Activated naive CD8-positive, alpha-beta T cell treated with anti-CD3 and anti-CD28 coated beads, Interleukin-2, amount 10 ng/mL, durations not matched to agents 7 days and 5 days (primary cell): ENCODE data around the gene ARHGAP6. TPM values are rescaled to one million over a fixed set of nuclear protein-coding genes. Genes with fewer than 3 reads are reported as not detected.
"Not testable (repeated sequence)": the region's sequence is repeated elsewhere in the genome, so short reads cannot be mapped to it uniquely, and the experiment has no call there.

Experiments used
- ATAC-seq: fragments of 150-1000 bp; cut with Tn5 transposase; one replicate; pipeline ENCODE4 v1.10.0; 2021; ENCODE audit warnings: low read depth, moderate library complexity
- POLR2A ChIA-PET: fragments of 350-600 bp; sonication (Branson Sonifier 250); formaldehyde crosslinking; loops from one replicate; lab custom pipeline; 2021; ENCODE audit warnings: antibody characterized with exemption; lab: Charles Lee
- DNase-seq: peaks from one replicate; pipeline ENCODE4 v3.0.0; 2021
- H3K27ac Mint-ChIP-seq: one replicate; pipeline ENCODE4 v1.8.0; 2022; ENCODE audit warnings: mild to moderate bottlenecking, mixed read lengths
- H3K27me3 Mint-ChIP-seq: one replicate; pipeline ENCODE4 v1.8.0; 2022; ENCODE audit warnings: mild to moderate bottlenecking, moderate library complexity, mixed read lengths
- H3K36me3 Mint-ChIP-seq: one replicate; pipeline ENCODE4 v1.8.0; 2021; ENCODE audit warnings: mild to moderate bottlenecking, mixed read lengths
- H3K4me1 Mint-ChIP-seq: one replicate; pipeline ENCODE4 v1.8.0; 2021; ENCODE audit warnings: mixed read lengths
- H3K4me3 Mint-ChIP-seq: one replicate; pipeline ENCODE4 v1.8.0; 2022; ENCODE audit warnings: mild to moderate bottlenecking, moderate library complexity, mixed read lengths
- H3K9me3 Mint-ChIP-seq: one replicate; pipeline ENCODE4 v1.8.0; 2021; ENCODE audit warnings: mixed read lengths
- total RNA-seq, 2 experiments: library from RNA; stranded (reverse); gene quantifications; one replicate each; pipeline ENCODE4 v1.2.3, GENCODE V29; 2021

Gene ARHGAP6
- total RNA-seq, 2 experiments from 2014 or later, result not detected

GRCh38 chrX:11257290-11257689 is 408.4 kb downstream of the ARHGAP6 start:
- ATAC-seq (no peak), DNase-seq (no peak)
- H3K27me3 Mint-ChIP-seq, result no peaks in the 10 kb centered on the region

GRCh38 chrX:11254417-11255109 is 411.2 kb downstream of the ARHGAP6 start:
- ATAC-seq (no peak), DNase-seq (no peak)
- POLR2A ChIA-PET, result no interaction called here
- no peak overlapping the region for H3K27ac Mint-ChIP-seq
- H3K36me3 Mint-ChIP-seq, result no peaks in the 10 kb centered on the region
- no peaks in the 10 kb centered on the region for H3K4me1 Mint-ChIP-seq
- H3K27me3 Mint-ChIP-seq, result no peaks in the 10 kb centered on the region
- no peaks in the 10 kb centered on the region for H3K9me3 Mint-ChIP-seq
- no peak overlapping the region for H3K4me3 Mint-ChIP-seq

More at GRCh38 chrX:11257290-11257689, 408.4 kb downstream of the ARHGAP6 start:
- Mint-ChIP-seq H3K9me3 (no peaks in the 10 kb centered on the region), H3K27ac (no peak overlapping the region), H3K4me1 (no peaks in the 10 kb centered on the region), H3K4me3 (no peak overlapping the region), H3K36me3 (no peaks in the 10 kb centered on the region)
- POLR2A ChIA-PET, result no interaction called here

GRCh38 chrX:11244636-11245035 is 421.1 kb downstream of the ARHGAP6 start:
- no peaks in the 10 kb centered on the region for H3K27me3 Mint-ChIP-seq
- no peaks in the 10 kb centered on the region for H3K36me3 Mint-ChIP-seq
- no peaks in the 10 kb centered on the region for H3K4me1 Mint-ChIP-seq
- H3K4me3 Mint-ChIP-seq, result no peak overlapping the region
- no peaks in the 10 kb centered on the region for H3K9me3 Mint-ChIP-seq
- DNase-seq (no peak), ATAC-seq (no peak)
- POLR2A ChIA-PET, result no interaction called here
- H3K27ac Mint-ChIP-seq, result no peak overlapping the region

GRCh38 chrX:11242704-11243103 is 423.0 kb downstream of the ARHGAP6 start:
- Mint-ChIP-seq H3K9me3 (no peaks in the 10 kb centered on the region), H3K4me1 (no peaks in the 10 kb centered on the region), H3K36me3 (no peaks in the 10 kb centered on the region), H3K4me3 (no peak overlapping the region), H3K27ac (no peak overlapping the region), H3K27me3 (no peaks in the 10 kb centered on the region)
- no peak for DNase-seq
- no peak for ATAC-seq
- POLR2A ChIA-PET, result no interaction called here

GRCh38 chrX:11241720-11242119 is 424.0 kb downstream of the ARHGAP6 start:
- POLR2A ChIA-PET, result no interaction called here

GRCh38 chrX:11239230-11239629 is 426.5 kb downstream of the ARHGAP6 start:
- Mint-ChIP-seq H3K27me3 (no peaks in the 10 kb centered on the region), H3K4me1 (no peaks in the 10 kb centered on the region), H3K36me3 (no peaks in the 10 kb centered on the region), H3K9me3 (no peaks in the 10 kb centered on the region), H3K27ac (no peak overlapping the region), H3K4me3 (no peak overlapping the region)
- POLR2A ChIA-PET, result no interaction called here
- no peak for ATAC-seq
- DNase-seq, result no peak

More at GRCh38 chrX:11241720-11242119, 424.0 kb downstream of the ARHGAP6 start:
- Mint-ChIP-seq H3K27ac (no peak overlapping the region), H3K27me3 (no peaks in the 10 kb centered on the region), H3K36me3 (no peaks in the 10 kb centered on the region), H3K9me3 (no peaks in the 10 kb centered on the region), H3K4me1 (no peaks in the 10 kb centered on the region), H3K4me3 (no peak overlapping the region)
- DNase-seq (no peak), ATAC-seq (no peak)

- H3K27ac Mint-ChIP-seq, H3K36me3 Mint-ChIP-seq, H3K27me3 Mint-ChIP-seq, POLR2A ChIA-PET, H3K4me1 Mint-ChIP-seq, H3K9me3 Mint-ChIP-seq, ATAC-seq, DNase-seq, H3K4me3 Mint-ChIP-seq: not testable (repeated sequence)
These were observed 430.3 kb downstream of the ARHGAP6 start for GRCh38 chrX:11235377-11235776.

- H3K36me3 Mint-ChIP-seq, result no peaks in the 10 kb centered on the region
- POLR2A ChIA-PET, result no interaction called here
- peaks cover 1% of the 10 kb centered on the region for H3K9me3 Mint-ChIP-seq
- ATAC-seq (no peak), DNase-seq (no peak)
- no peak overlapping the region for H3K27ac Mint-ChIP-seq
- H3K27me3 Mint-ChIP-seq, result no peaks in the 10 kb centered on the region
- no peaks in the 10 kb centered on the region for H3K4me1 Mint-ChIP-seq
- H3K4me3 Mint-ChIP-seq, result no peak overlapping the region
These were observed 450.4 kb downstream of the ARHGAP6 start for GRCh38 chrX:11215191-11215921.

- H3K36me3 Mint-ChIP-seq, result no peaks in the 10 kb centered on the region
- peaks cover 1% of the 10 kb centered on the region for H3K9me3 Mint-ChIP-seq
- H3K27me3 Mint-ChIP-seq, result no peaks in the 10 kb centered on the region
- no peak for ATAC-seq
- POLR2A ChIA-PET, result no interaction called here
- no peaks in the 10 kb centered on the region for H3K4me1 Mint-ChIP-seq
- H3K4me3 Mint-ChIP-seq, result no peak overlapping the region
- DNase-seq, result no peak
- H3K27ac Mint-ChIP-seq, result no peak overlapping the region
These were observed 451.2 kb downstream of the ARHGAP6 start for GRCh38 chrX:11214346-11215190.

- POLR2A ChIA-PET, result no interaction called here
- Mint-ChIP-seq H3K9me3 (peaks cover 1% of the 10 kb centered on the region), H3K27ac (no peak overlapping the region), H3K36me3 (no peaks in the 10 kb centered on the region), H3K4me3 (no peak overlapping the region), H3K4me1 (no peaks in the 10 kb centered on the region), H3K27me3 (no peaks in the 10 kb centered on the region)
- DNase-seq, result no peak
- ATAC-seq, result no peak
These were observed 453.0 kb downstream of the ARHGAP6 start for GRCh38 chrX:11212741-11213140.

GRCh38 chrX:11210415-11210801 is 455.3 kb downstream of the ARHGAP6 start:
- H3K9me3 Mint-ChIP-seq, result peaks cover 1% of the 10 kb centered on the region
- no peaks in the 10 kb centered on the region for H3K4me1 Mint-ChIP-seq
- DNase-seq (no peak), ATAC-seq (no peak)
- POLR2A ChIA-PET, result no interaction called here
- no peaks in the 10 kb centered on the region for H3K27me3 Mint-ChIP-seq
- H3K36me3 Mint-ChIP-seq, result no peaks in the 10 kb centered on the region
- H3K27ac Mint-ChIP-seq, result no peak overlapping the region
- H3K4me3 Mint-ChIP-seq, result no peak overlapping the region

- no peak overlapping the region for H3K4me3 Mint-ChIP-seq
- ATAC-seq (no peak), DNase-seq (no peak)
- POLR2A ChIA-PET, result no interaction called here
- peaks cover 1% of the 10 kb centered on the region for H3K9me3 Mint-ChIP-seq
- H3K36me3 Mint-ChIP-seq, result no peaks in the 10 kb centered on the region
- H3K27ac Mint-ChIP-seq, result no peak overlapping the region
- no peaks in the 10 kb centered on the region for H3K27me3 Mint-ChIP-seq
- no peaks in the 10 kb centered on the region for H3K4me1 Mint-ChIP-seq
These were observed 455.8 kb downstream of the ARHGAP6 start for GRCh38 chrX:11209798-11210414.

GRCh38 chrX:11206716-11207115 is 459.0 kb downstream of the ARHGAP6 start:
- Mint-ChIP-seq H3K27ac (no peak overlapping the region), H3K27me3 (no peaks in the 10 kb centered on the region)
- ATAC-seq, result no peak

More at GRCh38 chrX:11206716-11207115, 459.0 kb downstream of the ARHGAP6 start:
- H3K36me3 Mint-ChIP-seq, result no peaks in the 10 kb centered on the region
- H3K9me3 Mint-ChIP-seq, result no peaks in the 10 kb centered on the region
- POLR2A ChIA-PET, result no interaction called here
- no peaks in the 10 kb centered on the region for H3K4me1 Mint-ChIP-seq
- H3K4me3 Mint-ChIP-seq, result no peak overlapping the region
- no peak for DNase-seq
